Parathyroid adenoma (tissue), 2 donors: ENCODE measurements around the gene KCTD21.
"Not testable (repeated sequence)": the region's sequence is repeated elsewhere in the genome, so short reads cannot be mapped to it uniquely, and the experiment has no call there.

ENCODE experiments used
- H2AFZ ChIP-seq: fragments of 300-600 bp; sonication (generic); one replicate; pipeline ENCODE4 v1.7.0; 2017; ENCODE audit warnings: antibody characterized with exemption, mild to moderate bottlenecking
- H3K27ac ChIP-seq: fragments of 300-600 bp; sonication (generic); one replicate; pipeline ENCODE4 v1.7.0; 2017
- H3K27me3 ChIP-seq: fragments of 300-600 bp; sonication (generic); one replicate; pipeline ENCODE4 v1.7.0; 2017; ENCODE audit warnings: low read length; ENCODE audit not compliant: control insufficient read depth, insufficient read depth
- H3K36me3 ChIP-seq: fragments of 300-600 bp; sonication (generic); one replicate; pipeline ENCODE4 v1.7.0; 2017; ENCODE audit warnings: low read length; ENCODE audit not compliant: control insufficient read depth, insufficient read depth
- H3K4me1 ChIP-seq: fragments of 300-600 bp; sonication (generic); one replicate; pipeline ENCODE4 v1.7.0; 2017; ENCODE audit warnings: control low read depth
- H3K4me2 ChIP-seq: fragments of 300-600 bp; sonication (generic); one replicate; pipeline ENCODE4 v1.7.0; 2017; ENCODE audit warnings: low read length
- H3K4me3 ChIP-seq: fragments of 300-600 bp; sonication (generic); one replicate; pipeline ENCODE4 v1.7.0; 2017; ENCODE audit warnings: low read depth, low read length
- H3K79me2 ChIP-seq: fragments of 300-600 bp; sonication (generic); one replicate; pipeline ENCODE4 v1.7.0; 2017; ENCODE audit warnings: control low read depth
- H3K9ac ChIP-seq: fragments of 300-600 bp; sonication (generic); one replicate; pipeline ENCODE4 v1.7.0; 2017; ENCODE audit warnings: mild to moderate bottlenecking
- H3K9me3 ChIP-seq: fragments of 300-600 bp; sonication (generic); one replicate; pipeline ENCODE4 v1.7.0; 2017; ENCODE audit warnings: low read length; ENCODE audit not compliant: control insufficient read depth
- TF ChIP-seq, protein P1 (sequence below): fragments of 300-600 bp; sonication (generic); IDR thresholded peaks from one replicate; pipeline ENCODE4 v1.7.0; 2017; ENCODE audit warnings: antibody characterized with exemption, mild to moderate bottlenecking
- donor health status: primary hyperparathyroidism.

The KCTD21 gene

DNA sequence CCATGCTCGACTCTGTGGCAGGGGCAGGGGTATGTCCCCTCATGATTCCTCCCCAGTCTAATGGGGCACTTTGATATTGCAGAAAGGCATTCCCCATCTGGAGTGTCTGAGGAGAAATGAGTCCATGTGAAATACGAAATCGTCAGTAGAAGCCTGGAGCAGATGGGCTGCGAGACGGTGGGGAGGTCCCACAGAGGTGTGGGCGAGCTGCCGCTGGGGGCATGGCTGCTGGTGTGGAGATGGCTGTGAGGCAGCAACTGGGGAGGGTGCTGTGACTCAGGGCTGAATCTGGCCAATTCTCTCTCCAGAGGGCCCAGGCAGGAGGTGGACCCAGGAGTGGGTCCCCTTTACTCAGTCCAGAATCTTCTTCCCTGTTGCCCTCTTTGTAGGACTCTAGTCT is 11.2 kb downstream of the KCTD21 start:
- H3K79me2 ChIP-seq: no peaks in the 10 kb centered on the region
- no peaks in the 10 kb centered on the region for H3K4me1 ChIP-seq
- no peaks in the 10 kb centered on the region for H3K27me3 ChIP-seq
- H3K4me2 ChIP-seq: no peak overlapping the region
- H3K4me3 ChIP-seq: no peak overlapping the region
- H3K36me3 ChIP-seq: no peaks in the 10 kb centered on the region
- H3K9ac ChIP-seq: no peak overlapping the region
- no peaks in the 10 kb centered on the region for H3K9me3 ChIP-seq
- no peak overlapping the region for H3K27ac ChIP-seq
- no peak overlapping the region for H2AFZ ChIP-seq
- TF ChIP-seq, protein P1, sequence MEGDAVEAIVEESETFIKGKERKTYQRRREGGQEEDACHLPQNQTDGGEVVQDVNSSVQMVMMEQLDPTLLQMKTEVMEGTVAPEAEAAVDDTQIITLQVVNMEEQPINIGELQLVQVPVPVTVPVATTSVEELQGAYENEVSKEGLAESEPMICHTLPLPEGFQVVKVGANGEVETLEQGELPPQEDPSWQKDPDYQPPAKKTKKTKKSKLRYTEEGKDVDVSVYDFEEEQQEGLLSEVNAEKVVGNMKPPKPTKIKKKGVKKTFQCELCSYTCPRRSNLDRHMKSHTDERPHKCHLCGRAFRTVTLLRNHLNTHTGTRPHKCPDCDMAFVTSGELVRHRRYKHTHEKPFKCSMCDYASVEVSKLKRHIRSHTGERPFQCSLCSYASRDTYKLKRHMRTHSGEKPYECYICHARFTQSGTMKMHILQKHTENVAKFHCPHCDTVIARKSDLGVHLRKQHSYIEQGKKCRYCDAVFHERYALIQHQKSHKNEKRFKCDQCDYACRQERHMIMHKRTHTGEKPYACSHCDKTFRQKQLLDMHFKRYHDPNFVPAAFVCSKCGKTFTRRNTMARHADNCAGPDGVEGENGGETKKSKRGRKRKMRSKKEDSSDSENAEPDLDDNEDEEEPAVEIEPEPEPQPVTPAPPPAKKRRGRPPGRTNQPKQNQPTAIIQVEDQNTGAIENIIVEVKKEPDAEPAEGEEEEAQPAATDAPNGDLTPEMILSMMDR: no peak

DNA sequence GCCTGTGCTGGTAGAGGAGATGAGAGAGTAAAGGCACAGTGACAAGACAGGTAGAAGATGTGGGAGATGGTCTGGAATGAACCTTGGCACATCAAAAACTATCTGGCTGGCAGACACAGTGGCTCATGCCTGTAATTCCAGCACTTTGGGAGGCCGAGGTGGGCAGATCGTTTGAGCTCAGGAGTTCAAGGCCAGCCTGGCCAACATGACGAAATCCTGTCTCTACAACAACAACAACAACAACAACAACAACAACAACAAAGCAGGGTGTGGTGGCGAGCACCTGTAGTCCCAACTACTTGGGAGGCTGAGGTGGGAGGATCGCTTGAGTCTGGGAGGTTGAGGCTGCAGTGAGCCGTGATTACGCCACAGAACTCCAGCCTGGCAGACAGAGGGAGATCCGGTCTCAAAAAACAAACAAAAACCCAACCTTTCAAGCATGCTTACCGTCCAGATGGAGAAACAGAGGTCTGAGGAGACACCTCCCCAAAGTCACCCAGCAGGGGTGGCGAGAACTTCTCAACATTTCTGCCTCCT is 11.8 kb downstream of the KCTD21 start:
- H3K4me3 ChIP-seq: no peak overlapping the region

DNA sequence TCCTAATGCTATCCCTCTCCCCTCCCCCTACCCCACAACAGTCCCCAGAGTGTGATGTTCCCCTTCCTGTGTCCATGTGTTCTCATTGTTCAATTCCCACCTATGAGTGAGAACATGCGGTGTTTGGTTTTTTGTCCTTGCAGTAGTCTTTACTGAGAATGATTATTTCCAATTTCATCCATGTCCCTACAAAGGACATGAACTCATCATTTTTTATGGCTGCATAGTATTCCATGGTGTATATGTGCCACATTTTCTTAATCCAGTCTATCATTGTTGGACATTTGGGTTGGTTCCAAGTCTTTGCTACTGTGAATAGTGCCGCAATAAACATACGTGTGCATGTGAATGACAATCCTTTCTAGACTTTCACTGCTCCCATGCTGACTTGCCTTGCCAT is 12.6 kb downstream of the KCTD21 start:
- not testable (repeated sequence) for H3K27me3 ChIP-seq, H3K79me2 ChIP-seq, H3K9ac ChIP-seq, H3K27ac ChIP-seq, H2AFZ ChIP-seq, H3K36me3 ChIP-seq, H3K4me3 ChIP-seq, H3K9me3 ChIP-seq, H3K4me2 ChIP-seq, H3K4me1 ChIP-seq

More for the DNA sequence above, 11.8 kb downstream of the KCTD21 start:
- TF ChIP-seq, protein P1: no peak
- Histone ChIP-seq H3K27me3 (no peaks in the 10 kb centered on the region), H3K79me2 (no peaks in the 10 kb centered on the region), H3K9me3 (no peaks in the 10 kb centered on the region), H3K9ac (no peak overlapping the region), H3K4me2 (no peak overlapping the region), H3K27ac (no peak overlapping the region), H3K36me3 (no peaks in the 10 kb centered on the region), H3K4me1 (no peaks in the 10 kb centered on the region), H2AFZ (no peak overlapping the region)

DNA sequence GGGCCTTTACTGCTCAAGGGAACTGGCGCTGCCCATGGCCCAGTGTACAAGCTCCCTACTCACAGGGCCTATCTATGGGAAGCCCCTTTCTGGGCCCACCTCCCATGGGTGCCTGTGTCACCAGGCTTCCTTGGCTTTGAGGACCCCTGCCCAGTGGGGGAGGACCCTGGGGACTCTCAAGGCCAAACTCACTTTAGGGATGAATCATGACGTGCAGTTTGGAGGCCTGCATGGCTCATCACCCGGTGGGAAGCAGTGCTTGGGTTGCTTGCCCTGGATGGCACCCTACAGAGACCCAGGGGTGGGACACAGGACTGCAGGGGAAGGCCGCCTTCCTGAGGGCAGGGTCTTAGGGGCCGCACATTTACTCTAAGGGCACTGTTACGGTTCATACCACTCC is 16.5 kb downstream of the KCTD21 start:
- H3K4me2 ChIP-seq: no peak overlapping the region
- H3K79me2 ChIP-seq: no peaks in the 10 kb centered on the region
- no peak overlapping the region for H3K27ac ChIP-seq
- H3K4me3 ChIP-seq: no peak overlapping the region
- no peak overlapping the region for H2AFZ ChIP-seq
- H3K9ac ChIP-seq: no peak overlapping the region
- no peaks in the 10 kb centered on the region for H3K27me3 ChIP-seq
- H3K36me3 ChIP-seq: no peaks in the 10 kb centered on the region
- TF ChIP-seq, protein P1: no peak
- no peaks in the 10 kb centered on the region for H3K9me3 ChIP-seq
- no peaks in the 10 kb centered on the region for H3K4me1 ChIP-seq

DNA sequence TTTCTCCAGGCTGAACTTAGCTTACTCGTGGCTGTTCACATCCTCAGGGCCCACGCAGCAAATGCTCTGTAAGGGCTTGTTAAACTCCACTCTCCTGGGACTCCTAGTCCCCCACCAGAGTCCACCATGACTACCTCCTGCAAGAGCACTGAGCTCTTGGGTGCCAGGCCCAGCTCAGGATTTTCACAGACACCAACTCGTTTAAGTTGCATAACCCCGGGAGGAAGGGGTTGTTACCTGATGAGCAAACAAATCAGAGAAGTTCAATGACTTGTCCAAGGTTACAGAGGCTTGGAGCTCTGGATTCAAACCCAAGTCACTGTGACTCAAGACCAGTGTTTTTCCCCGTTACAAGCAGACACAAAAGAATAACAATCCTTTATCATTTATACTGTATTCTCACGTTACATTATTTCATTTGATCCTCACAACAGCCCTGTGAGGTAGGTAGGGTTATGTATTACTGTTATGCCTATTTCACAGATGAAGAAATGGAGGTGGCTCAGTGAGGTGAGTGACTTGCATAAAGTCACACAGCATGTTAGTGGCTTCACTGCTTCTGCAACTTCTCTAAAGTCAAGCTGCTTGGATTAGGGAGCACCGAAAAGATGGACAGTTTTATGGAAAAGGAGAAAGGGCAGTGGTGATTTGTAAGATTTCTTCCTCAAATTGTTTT is 17.4 kb downstream of the KCTD21 start:
- no peak overlapping the region for H3K27ac ChIP-seq
- no peak overlapping the region for H3K9ac ChIP-seq
- no peak overlapping the region for H3K4me3 ChIP-seq

More for the DNA sequence above, 17.4 kb downstream of the KCTD21 start:
- H3K27me3 ChIP-seq: no peaks in the 10 kb centered on the region
- no peak overlapping the region for H3K4me2 ChIP-seq
- no peaks in the 10 kb centered on the region for H3K79me2 ChIP-seq
- no peak overlapping the region for H2AFZ ChIP-seq
- TF ChIP-seq, protein P1: no peak
- no peaks in the 10 kb centered on the region for H3K9me3 ChIP-seq
- no peaks in the 10 kb centered on the region for H3K36me3 ChIP-seq
- no peaks in the 10 kb centered on the region for H3K4me1 ChIP-seq
